Measurements from ENCODE around the gene IFNAR2. TPM values are rescaled to one million over a fixed set of nuclear protein-coding genes. Genes with fewer than 3 reads are reported as not detected.
A peak's percentile ranks its signal among the peaks of the same experiment; 100 is the strongest.

IFNAR2 gene
- total and polyA plus RNA-seq, 7 donors: 3.3 to 10.0 (median 4.2) TPM

GRCh38 chr21:33267250-33267649 lies 37.5 kb downstream of the IFNAR2 start:
- peak overlapping the region; percentile 79 for H3K27ac ChIP-seq
- no peaks in the 10 kb centered on the region for H3K27me3 ChIP-seq (ENCODE audit: insufficient read depth in 3 of 3, low read length in 2 of 3)
- H3K36me3 ChIP-seq (ENCODE audit: insufficient read depth in 1 of 2, low read depth in 1 of 2): peaks cover 0 to 19% of the 10 kb centered on the region in 2 donors
- no peak for TF ChIP-seq CTCF (IDR thresholded peaks at IDR 0.05)
- 74 to 79% (median 76%) methylated on average over 7 of the region's 7 CpGs for WGBS, 3 donors
- H3K4me1 ChIP-seq: no peaks in the 10 kb centered on the region
- no peak for ATAC-seq
- DNase-seq: no peak
- intact Hi-C loops (cut with DNase I): no loop called here
- no peaks in the 10 kb centered on the region for H3K9me3 ChIP-seq
- peak overlapping the region; percentile 87 for H3K4me3 ChIP-seq

GRCh38 chr21:33268393-33268736 lies 38.6 kb downstream of the IFNAR2 start:
- no peaks in the 10 kb centered on the region for H3K27me3 ChIP-seq (ENCODE audit: insufficient read depth in 3 of 3, low read length in 2 of 3)
- no peak for TF ChIP-seq CTCF (IDR thresholded peaks at IDR 0.05)
- H3K4me3 ChIP-seq: no peak overlapping the region
- peaks cover 0 to 20% of the 10 kb centered on the region in 2 donors for H3K36me3 ChIP-seq (ENCODE audit: insufficient read depth in 1 of 2, low read depth in 1 of 2)
- DNase-seq (no peak), ATAC-seq (no peak)
- 86 to 89% (median 87%) methylated on average over 7 of the region's 7 CpGs for WGBS, 3 donors
- intact Hi-C loops (cut with DNase I): no loop called here
- H3K27ac ChIP-seq: no peak overlapping the region
- no peaks in the 10 kb centered on the region for H3K4me1 ChIP-seq
- H3K9me3 ChIP-seq: no peaks in the 10 kb centered on the region

GRCh38 chr21:33268737-33269441 lies 39.2 kb downstream of the IFNAR2 start:
- H3K4me3 ChIP-seq: no peak overlapping the region
- H3K27me3 ChIP-seq (ENCODE audit: insufficient read depth in 3 of 3, low read length in 2 of 3): no peaks in the 10 kb centered on the region
- no peaks in the 10 kb centered on the region for H3K4me1 ChIP-seq
- peaks cover 0 to 21% of the 10 kb centered on the region in 2 donors for H3K36me3 ChIP-seq (ENCODE audit: insufficient read depth in 1 of 2, low read depth in 1 of 2)
- WGBS, 3 donors: 78 to 81% (median 79%) methylated on average over 12 of the region's 12 CpGs
- H3K9me3 ChIP-seq: no peaks in the 10 kb centered on the region
- DNase-seq: no peak
- TF ChIP-seq CTCF (IDR thresholded peaks at IDR 0.05): no peak
- intact Hi-C loops (cut with DNase I): no loop called here
- ATAC-seq: no peak
- H3K27ac ChIP-seq: no peak overlapping the region

GRCh38 chr21:33270986-33271385 lies 41.2 kb downstream of the IFNAR2 start:
- Histone ChIP-seq H3K36me3 (ENCODE audit: insufficient read depth in 1 of 2, low read depth in 1 of 2) (peaks cover 0 to 25% of the 10 kb centered on the region in 2 donors), H3K9me3 (no peaks in the 10 kb centered on the region), H3K27me3 (ENCODE audit: insufficient read depth in 3 of 3, low read length in 2 of 3) (no peaks in the 10 kb centered on the region), H3K4me3 (no peak overlapping the region), H3K4me1 (no peaks in the 10 kb centered on the region), H3K27ac (no peak overlapping the region)
- DNase-seq (no peak), ATAC-seq (no peak)
- intact Hi-C loops (cut with DNase I): no loop called here
- no peak for TF ChIP-seq CTCF (IDR thresholded peaks at IDR 0.05)
- 88 to 90% (median 88%) methylated on average over 8 of the region's 8 CpGs for WGBS, 3 donors

- no peak overlapping the region for H3K4me3 ChIP-seq
- no peaks in the 10 kb centered on the region for H3K4me1 ChIP-seq
- peaks cover 0 to 25% of the 10 kb centered on the region in 2 donors for H3K36me3 ChIP-seq (ENCODE audit: insufficient read depth in 1 of 2, low read depth in 1 of 2)
- ATAC-seq: no peak
- no peaks in the 10 kb centered on the region for H3K9me3 ChIP-seq
- intact Hi-C loops (cut with DNase I): no loop called here
- DNase-seq: no peak
- TF ChIP-seq CTCF (IDR thresholded peaks at IDR 0.05): no peak
- no peak overlapping the region for H3K27ac ChIP-seq
- H3K27me3 ChIP-seq (ENCODE audit: insufficient read depth in 3 of 3, low read length in 2 of 3): no peaks in the 10 kb centered on the region
- 94 to 96% (median 94%) methylated on average over 6 of the region's 6 CpGs for WGBS, 3 donors
Measured at GRCh38 chr21:33273044-33273443, 43.3 kb downstream of the IFNAR2 start.

All from psoas muscle (tissue), 8 donors.